ENCODE results near the gene NSMCE4A.
"Not testable (repeated sequence)": the region's sequence is repeated elsewhere in the genome, so short reads cannot be mapped to it uniquely, and the experiment has no call there.

NSMCE4A gene

GRCh38 chr10:121988361-121989324 lies 13.6 kb upstream of the NSMCE4A start, which contains the start of gene TACC2:
TACC2 (plus strand) TSS chr10:121989163; CDS start chr10:122021982, 32,819 bp downstream.
- DNase-seq (ENCODE audit: low read depth, low spot score): no peak

GRCh38 chr10:121984463-121984862 lies 9.4 kb upstream of the NSMCE4A start:
- no peak for DNase-seq (ENCODE audit: low read depth, low spot score)

- no peak for DNase-seq (ENCODE audit: low read depth, low spot score)
Observed at GRCh38 chr10:121983852-121984251, 8.8 kb upstream of the NSMCE4A start.

DNA sequence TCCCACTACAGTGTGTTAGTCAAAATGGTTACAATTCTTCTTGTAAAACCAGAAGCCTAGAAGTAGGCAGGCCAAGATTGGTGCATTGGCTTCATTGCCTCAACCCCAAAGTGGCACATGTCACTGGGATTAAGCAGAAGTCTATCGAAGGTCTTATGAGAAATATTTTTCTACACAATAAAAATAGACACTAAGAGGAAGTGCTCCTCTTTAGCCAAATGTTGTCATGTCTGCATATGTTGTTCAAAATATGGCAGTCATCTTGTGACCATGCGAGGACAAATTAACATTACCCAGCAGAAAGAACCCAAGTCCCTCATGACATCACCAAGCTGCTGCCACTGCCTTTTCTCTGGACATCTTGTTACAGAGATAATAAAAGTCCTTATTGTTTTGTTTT lies 6.3 kb upstream of the NSMCE4A start:
- DNase-seq (ENCODE audit: low read depth, low spot score): no peak

DNA sequence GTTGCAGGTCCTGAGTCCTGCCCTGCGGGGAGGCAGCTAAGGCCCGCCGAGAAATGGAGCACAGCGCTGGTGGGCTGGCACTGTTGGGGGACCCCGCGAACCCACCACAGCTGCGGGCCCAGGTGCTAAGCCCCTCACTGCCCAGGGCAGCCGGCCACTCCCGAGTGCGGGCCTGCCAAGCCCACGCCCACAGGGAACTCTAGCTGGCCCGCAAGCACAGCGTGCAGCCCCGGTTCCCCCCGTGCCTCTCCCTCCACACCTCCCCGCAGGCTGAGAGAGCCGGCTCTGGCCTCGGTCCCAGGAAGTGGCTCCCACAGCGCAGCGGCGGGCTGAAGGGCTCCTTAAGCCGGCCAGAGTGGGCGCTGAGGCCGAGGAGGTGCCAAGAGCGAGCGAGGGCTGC lies 3.5 kb upstream of the NSMCE4A start:
- no peak for DNase-seq (ENCODE audit: low read depth, low spot score)

- no peak for DNase-seq (ENCODE audit: low read depth, low spot score)
Observed at GRCh38 chr10:121976607-121977006, 1.6 kb upstream of the NSMCE4A start.

DNA sequence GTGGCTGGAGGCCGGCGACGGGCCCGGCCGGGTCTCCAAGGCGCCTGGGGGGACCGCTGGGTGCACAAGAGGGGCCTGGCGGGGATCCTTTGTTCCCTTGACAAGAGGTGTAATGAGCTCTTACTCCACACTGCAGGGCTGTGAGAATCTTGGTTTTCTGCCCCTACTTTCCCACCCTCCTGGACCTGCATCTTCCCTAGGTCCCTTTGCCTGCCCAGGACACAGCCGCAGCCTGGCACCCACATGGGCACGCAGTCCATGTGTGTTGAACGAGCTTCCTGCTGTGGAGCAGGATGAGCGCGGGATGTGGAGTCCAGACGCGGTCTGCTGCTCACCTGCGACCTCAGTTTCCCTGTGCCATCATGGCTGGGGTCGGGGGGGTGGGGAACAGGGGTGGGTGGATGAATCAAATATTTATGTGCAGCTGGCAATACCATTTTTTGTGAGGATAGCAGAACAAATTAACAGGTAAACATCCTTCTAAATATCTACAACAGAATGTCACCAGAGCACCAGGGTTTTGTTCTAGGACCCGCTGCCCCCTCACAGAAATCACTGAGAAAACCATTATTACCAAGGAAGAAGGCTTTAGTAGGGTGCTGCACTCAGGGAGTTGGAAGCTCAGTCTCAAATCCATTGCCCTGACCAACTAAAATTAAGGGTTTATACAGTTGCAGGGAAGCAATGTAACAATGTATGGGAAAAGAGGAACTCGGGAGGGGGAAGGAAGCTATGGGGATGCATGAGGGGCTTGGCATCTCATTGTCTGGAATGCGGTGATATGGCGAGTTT lies 474 bp upstream of the NSMCE4A start:
- DNase-seq (ENCODE audit: low read depth, low spot score): no peak

GRCh38 chr10:121974019-121974534 lies 940 bp downstream of the NSMCE4A start:
- no peak for DNase-seq (ENCODE audit: low read depth, low spot score)

DNA sequence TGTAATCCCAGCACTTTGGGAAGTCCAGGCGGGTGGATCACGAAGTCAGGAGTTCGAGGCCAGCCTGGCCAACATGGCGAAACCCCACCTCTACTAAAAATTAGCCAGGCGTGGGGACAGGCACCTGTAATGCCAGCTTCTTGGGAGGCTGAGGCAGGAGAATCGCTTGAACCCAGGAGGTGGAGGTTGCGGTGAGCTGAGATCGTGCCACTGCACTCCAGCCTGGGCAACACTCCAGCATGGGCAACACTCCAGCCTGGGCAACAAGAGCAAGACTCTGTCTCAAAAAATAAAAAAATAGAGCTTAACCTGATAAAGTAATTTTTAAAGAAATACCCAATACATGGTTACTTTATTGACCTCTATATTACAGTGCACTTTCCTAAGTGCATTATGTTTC lies 5.9 kb downstream of the NSMCE4A start:
- DNase-seq (ENCODE audit: low read depth, low spot score): not testable (repeated sequence)

GRCh38 chr10:121965996-121966395 lies 9.0 kb downstream of the NSMCE4A start:
- no peak for DNase-seq (ENCODE audit: low read depth, low spot score)

DNA sequence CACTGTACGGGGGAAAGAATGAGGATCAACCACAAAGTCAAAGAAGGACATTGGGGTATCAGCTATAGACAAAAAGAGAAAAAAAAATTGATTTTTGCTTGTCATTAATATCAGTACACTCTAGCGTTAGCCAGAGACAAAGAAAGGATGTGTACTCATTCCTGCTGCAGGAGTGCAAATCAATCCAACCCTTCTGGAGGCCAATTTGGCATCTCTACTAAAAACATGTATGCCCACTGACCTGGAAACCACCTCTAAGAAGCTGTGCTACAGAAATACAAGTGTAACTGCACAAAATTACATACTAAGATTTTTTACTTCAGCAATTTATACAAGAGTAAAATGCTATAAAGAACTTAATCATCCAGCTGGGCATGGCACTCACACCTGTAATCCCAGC lies 13.6 kb downstream of the NSMCE4A start:
- peak; percentile 49 for DNase-seq (ENCODE audit: low read depth, low spot score)

DNA sequence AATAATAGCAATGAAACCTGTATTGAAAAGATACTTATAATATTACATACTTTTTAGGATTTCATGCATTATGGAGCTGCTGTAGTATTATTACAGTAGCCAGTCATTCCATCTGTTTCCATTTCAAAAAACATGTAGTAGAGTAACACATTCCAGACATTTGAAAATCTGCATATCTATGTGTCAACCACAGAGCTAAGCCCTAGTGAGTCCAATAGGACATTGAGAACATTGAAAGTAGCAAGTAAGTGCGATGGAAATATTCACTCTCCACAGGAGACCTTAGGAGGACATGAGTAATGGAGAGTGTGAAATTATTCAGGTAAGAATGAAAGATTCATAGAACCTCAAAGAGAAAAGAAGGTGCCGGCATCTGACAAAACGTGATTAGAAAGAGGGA lies 15.3 kb downstream of the NSMCE4A start:
- DNase-seq (ENCODE audit: low read depth, low spot score): no peak

DNA sequence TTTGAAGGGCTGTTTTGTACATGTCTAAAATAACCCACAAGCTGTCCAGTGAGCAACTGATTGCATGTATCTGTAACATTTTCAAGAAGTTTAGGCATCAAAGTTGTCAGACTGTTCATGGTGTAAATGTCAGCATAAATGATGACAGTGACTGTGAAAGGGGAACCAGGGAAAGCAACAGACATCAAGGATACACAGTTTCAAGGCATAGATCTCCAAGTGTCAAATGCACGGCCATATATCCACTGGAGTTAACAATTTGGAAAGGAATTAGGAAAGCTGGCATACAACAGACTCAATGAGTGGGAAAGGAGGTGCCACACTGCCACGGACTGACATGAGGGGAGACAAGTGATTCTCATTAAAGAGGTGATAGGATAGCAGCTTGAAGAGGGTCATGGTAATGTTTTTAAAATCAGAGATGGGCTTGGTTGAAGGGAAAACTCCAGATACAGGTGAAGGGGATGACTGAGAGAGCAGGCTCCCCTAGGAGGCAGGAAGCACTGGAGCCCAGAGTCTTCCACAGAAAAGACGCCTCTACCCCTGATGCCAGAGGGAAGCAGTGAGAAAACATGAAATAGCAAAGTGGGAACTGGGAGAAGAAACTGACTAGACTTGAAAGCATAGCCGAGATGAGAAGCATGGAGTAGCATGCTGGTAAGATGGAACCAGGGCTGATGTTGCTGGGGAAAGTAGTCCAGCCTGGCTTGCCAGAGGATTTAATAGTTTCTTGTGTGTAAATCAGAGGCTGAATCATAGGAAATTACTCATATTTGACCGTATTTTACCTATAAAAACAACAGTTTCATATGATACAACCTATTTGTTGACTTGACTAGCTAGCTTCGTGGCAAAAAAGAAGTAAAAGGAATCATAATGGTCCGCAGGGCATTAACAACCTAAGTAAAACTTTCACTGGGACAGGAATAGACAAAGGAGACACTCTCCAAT lies 18.6 kb downstream of the NSMCE4A start:
- no peak for DNase-seq (ENCODE audit: low read depth, low spot score)

DNA sequence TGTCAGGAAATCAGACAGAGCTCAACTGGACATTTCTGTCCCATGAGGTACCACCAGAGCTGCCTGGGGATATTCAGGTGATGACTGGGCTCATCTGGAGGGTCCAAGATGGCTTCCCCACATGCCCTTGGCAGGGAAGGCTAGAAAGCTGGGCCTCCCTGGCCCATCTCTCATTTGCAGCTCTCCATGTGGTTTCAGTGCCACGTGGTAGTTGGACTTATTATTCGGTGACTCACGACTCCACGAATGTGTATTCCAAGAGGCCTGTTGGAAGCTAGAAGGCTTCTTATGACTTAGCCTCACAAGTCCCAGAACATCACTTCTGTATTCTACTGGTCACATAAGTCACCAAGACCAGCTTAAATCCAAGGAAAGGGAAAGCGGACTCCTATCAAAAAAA lies 22.8 kb downstream of the NSMCE4A start:
- DNase-seq (ENCODE audit: low read depth, low spot score): peak; percentile 80

DNA sequence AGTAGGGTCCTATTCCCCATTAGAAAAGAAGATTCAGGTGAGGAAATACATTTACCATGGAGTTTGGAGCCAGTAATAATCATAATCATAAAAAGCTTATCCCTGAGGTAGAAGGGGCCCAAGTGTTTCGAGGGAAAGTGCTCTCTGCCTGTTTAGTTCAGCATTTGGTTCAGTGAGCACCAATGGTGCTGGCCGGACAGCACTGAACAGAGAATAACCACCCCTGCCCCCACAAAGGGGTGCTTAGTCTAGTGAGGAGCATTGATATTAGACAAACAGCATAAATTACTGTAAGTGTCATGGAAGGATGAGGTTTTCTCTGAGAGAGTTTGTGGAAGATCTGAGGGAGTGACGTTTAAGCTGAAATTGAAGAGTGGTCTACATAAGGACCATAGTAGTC lies 25.6 kb downstream of the NSMCE4A start:
- no peak for DNase-seq (ENCODE audit: low read depth, low spot score)

GRCh38 chr10:121949049-121949448 lies 26.0 kb downstream of the NSMCE4A start:
- DNase-seq (ENCODE audit: low read depth, low spot score): no peak

DNA sequence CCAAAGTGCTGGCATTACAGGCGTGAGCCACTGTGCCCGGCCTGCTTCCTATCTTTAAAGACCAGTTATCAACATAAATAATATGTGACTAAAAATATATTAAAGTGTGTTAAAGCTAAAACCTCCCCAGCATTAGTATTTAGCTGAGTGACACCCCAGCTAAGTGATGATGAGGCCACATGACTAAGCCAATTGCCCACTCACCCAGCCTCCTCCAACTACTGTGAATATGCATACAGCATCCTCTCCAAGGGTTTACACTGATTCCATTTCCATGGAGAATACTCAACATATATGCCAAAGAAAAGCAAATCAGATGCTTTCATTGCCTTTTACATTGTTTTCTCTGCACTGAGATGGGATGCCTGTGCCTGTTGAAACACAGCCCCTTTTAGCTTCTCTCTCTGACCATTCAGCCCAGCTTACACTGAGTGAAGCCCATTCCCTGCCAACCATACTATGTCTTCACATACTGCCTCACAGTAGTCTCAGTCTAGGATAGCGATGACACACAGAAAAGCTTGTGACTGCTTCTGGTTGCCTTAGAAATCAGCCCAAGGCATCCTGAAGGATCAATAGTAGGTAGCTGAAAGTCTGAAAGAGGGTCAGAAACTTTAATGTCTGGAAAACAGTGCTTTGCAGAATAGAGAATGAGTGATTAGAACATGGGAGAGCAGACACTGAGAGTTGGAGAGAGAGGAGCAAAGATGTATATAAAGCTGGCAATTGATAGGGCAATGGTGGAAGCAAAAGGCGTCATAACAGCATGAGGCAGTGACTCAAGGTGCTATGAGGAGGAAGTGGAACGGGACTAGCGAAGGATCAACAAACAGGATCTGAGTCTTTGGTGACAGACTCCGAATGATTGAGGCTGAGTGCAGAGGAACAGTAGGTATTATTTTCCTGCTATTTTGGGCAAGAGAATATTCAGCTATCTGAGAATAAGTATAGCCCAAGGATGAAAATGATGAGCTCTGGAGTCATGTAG lies 27.4 kb downstream of the NSMCE4A start:
- DNase-seq (ENCODE audit: low read depth, low spot score): no peak

DNA sequence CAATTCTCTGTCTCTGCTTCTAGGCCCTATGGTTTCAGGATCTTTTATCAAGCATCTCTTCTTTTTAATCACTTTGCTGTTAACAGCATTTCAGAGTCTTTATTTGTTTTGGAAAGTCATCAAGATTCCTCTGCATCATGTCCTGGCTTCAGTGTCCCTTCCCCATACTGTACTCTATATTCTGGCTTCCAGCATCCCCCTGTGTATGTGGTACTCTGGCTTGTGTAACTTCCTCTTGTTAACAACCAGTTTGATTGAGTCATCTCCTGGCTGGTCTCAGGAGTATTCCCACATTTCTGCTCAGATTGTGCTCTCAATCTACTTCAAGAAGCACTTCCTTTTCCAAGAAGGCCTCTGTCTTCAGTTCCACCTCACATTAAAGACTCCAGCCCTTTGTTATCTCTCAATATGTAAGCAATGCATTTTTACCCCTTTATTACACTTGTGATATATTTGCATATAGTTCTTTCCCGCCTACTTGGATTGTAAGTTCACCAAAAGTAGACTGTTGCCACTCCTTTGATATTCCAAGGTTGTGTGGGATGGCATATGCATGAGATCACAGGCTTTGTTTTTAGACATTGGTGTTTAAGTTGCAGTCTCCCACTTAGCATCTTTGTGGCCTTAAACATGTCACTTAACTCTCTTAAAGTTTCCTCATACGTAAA lies 32.1 kb downstream of the NSMCE4A start:
- peak; percentile 70 for DNase-seq (ENCODE audit: low read depth, low spot score)

DNA sequence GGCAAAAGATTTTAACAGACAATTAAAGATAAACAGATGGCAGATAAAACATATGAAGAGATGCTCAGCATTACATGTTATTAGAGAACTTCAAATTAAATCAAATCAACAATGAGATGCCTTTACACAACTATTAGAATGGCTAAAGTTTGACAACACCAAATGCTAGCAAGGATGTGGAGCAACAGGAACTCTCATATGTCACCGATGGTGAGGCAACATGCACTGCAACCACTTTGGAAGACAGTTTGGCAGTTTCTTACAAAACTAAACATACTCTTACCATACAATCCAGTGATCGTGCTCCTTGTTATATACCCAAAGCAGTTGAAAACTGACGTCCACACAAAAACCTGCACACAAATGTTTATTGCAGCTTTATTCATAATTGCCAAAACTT lies 33.5 kb downstream of the NSMCE4A start:
- no peak for DNase-seq (ENCODE audit: low read depth, low spot score)
